IPS-15b (cell line): Measurements from ENCODE around the gene BMP8A.
"Not testable (repeated sequence)": the region's sequence is repeated elsewhere in the genome, so short reads cannot be mapped to it uniquely, and the experiment has no call there.

Experiments used
- H3K27me3 ChIP-seq: one replicate; pipeline ENCODE4 v1.6.1; 2013; ENCODE audit warnings: low read length; ENCODE audit not compliant: control insufficient read depth, insufficient read depth
- H3K36me3 ChIP-seq: one replicate; pipeline ENCODE4 v1.6.1; 2013; ENCODE audit warnings: low read length; ENCODE audit not compliant: control insufficient read depth, insufficient read depth
- H3K4me1 ChIP-seq: one replicate; pipeline ENCODE4 v1.6.1; 2013; ENCODE audit warnings: mild to moderate bottlenecking, low read length; ENCODE audit not compliant: control insufficient read depth, insufficient read depth
- H3K4me3 ChIP-seq: one replicate; pipeline ENCODE4 v1.5.1; 2013; ENCODE audit warnings: low read depth, low read length
- H3K9ac ChIP-seq: one replicate; pipeline ENCODE4 v1.6.1; 2013; ENCODE audit warnings: low read depth, mild to moderate bottlenecking, low read length
- H3K9me3 ChIP-seq: one replicate; pipeline ENCODE4 v1.6.1; 2013; ENCODE audit warnings: mild to moderate bottlenecking, low read length; ENCODE audit not compliant: control insufficient read depth, insufficient read depth

Gene BMP8A

DNA sequence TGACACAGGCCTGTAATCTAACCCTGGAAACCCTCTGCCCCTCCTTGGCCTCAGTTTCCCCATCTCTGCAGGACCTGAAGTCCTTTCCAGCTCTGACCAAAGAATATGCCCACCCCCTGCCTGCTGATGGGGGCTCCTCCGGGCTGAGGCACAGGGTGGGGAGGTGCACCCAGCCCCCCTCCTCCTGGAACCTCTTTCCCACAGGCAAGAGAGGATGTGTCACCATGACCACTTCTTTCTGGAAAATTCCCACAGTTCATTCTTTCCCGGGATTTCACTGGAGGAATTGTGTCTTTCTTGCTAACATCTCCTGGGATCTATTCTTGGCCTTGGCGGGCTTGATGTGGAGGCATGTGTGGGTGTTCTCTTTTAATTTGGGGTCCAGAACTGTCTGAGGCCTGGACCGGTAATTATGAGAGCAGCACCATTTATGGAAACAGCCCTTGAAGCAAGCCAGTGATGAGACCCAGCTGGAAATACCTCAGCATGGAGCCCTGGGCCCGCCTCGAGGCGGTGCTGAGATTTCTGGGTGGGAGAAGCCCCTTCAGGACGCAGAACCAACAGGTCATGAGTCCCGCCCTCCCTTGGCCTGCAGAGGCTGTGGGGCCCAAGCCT, 6.8 kb downstream of the BMP8A start:
- H3K9me3 ChIP-seq, H3K36me3 ChIP-seq, H3K4me3 ChIP-seq, H3K4me1 ChIP-seq, H3K9ac ChIP-seq: not testable (repeated sequence)
- peaks cover 15% of the 10 kb centered on the region for H3K27me3 ChIP-seq

DNA sequence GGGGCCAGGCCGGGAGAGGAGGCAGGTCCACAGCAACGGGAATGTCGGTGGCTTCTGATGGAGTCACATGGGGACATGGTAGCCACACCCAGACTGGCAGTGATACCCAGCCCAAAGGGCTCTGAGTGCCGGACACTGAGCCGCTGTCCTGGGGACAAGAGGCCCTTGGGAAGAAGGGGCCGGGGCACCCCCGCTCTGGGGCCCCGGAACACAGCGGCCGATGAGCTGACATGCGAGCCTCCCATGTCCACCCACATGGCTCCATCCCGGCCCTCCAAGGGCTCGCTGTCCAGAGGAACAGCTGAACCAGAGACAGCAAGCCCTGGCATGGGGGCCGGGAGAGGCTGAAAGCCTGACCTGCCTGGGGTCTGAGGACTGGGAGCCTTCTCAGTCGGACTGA, 7.4 kb downstream of the BMP8A start:
- not testable (repeated sequence) for H3K9ac ChIP-seq, H3K4me1 ChIP-seq, H3K36me3 ChIP-seq, H3K4me3 ChIP-seq, H3K27me3 ChIP-seq, H3K9me3 ChIP-seq

GRCh38 chr1:39499668-39500067, 8.2 kb downstream of the BMP8A start:
- Histone ChIP-seq H3K4me3 (no peak overlapping the region), H3K36me3 (no peaks in the 10 kb centered on the region), H3K9ac (no peak overlapping the region), H3K27me3 (peaks cover under 1% of the 10 kb centered on the region), H3K9me3 (no peaks in the 10 kb centered on the region), H3K4me1 (no peaks in the 10 kb centered on the region)

- Histone ChIP-seq H3K4me1 (no peaks in the 10 kb centered on the region), H3K36me3 (no peaks in the 10 kb centered on the region), H3K27me3 (no peaks in the 10 kb centered on the region), H3K9ac (no peak overlapping the region), H3K9me3 (no peaks in the 10 kb centered on the region), H3K4me3 (no peak overlapping the region)
Observed at GRCh38 chr1:39500862-39501389, 9.5 kb downstream of the BMP8A start.

DNA sequence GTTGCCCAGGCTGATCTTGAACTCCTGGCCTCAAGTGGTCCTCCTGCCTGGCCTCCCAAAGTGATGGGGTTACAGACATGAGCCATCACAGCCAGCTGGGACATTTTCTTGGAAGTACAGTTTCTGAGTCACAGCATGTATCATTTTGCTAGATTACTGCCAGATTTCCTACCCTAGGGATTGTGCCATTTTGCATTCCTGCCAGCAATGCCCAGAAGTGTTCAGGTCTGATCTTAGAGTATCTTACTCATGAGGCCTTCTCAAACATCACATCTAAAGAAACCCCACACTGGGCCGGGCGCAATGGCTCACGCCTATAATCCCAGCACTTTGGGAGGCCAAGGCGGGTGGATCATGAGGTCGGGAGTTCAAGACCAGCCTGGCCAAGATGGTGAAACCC, 10.2 kb downstream of the BMP8A start:
- Histone ChIP-seq H3K4me3 (no peak overlapping the region), H3K36me3 (no peaks in the 10 kb centered on the region), H3K4me1 (no peaks in the 10 kb centered on the region), H3K9ac (no peak overlapping the region), H3K27me3 (no peaks in the 10 kb centered on the region), H3K9me3 (no peaks in the 10 kb centered on the region)

DNA sequence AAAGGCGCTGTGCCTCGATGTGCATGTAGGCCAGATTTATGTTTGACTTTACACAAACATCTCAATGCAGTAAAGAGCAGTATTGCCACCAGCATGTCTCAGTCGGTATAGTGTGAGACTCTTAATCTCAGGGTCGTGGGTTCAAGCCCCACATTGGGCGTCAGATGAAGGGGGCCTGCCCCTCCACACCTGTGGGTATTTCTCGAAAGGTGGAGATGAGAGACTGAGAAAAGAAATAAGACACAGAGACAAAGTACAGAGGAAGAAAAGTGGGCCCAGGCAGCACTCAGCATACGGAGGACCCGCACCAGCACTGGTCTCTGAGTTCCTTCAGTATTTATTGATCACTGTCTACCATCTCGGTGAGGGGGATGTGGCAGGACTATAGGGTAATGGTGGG, 13.0 kb downstream of the BMP8A start:
- not testable (repeated sequence) for H3K4me3 ChIP-seq, H3K4me1 ChIP-seq, H3K9ac ChIP-seq, H3K9me3 ChIP-seq, H3K27me3 ChIP-seq, H3K36me3 ChIP-seq

- H3K27me3 ChIP-seq: peaks cover 2% of the 10 kb centered on the region
- H3K4me1 ChIP-seq: no peaks in the 10 kb centered on the region
- H3K9me3 ChIP-seq: no peaks in the 10 kb centered on the region
- no peak overlapping the region for H3K9ac ChIP-seq
- no peak overlapping the region for H3K4me3 ChIP-seq
- no peaks in the 10 kb centered on the region for H3K36me3 ChIP-seq
Observed at GRCh38 chr1:39505289-39505688, 13.9 kb downstream of the BMP8A start.

- H3K9ac ChIP-seq: no peak overlapping the region
- no peak overlapping the region for H3K4me3 ChIP-seq
- H3K9me3 ChIP-seq: no peaks in the 10 kb centered on the region
- H3K27me3 ChIP-seq: peaks cover 2% of the 10 kb centered on the region
- no peaks in the 10 kb centered on the region for H3K4me1 ChIP-seq
- no peaks in the 10 kb centered on the region for H3K36me3 ChIP-seq
Observed at GRCh38 chr1:39507230-39507928, 15.9 kb downstream of the BMP8A start.

GRCh38 chr1:39508266-39508665, 16.8 kb downstream of the BMP8A start:
- no peaks in the 10 kb centered on the region for H3K9me3 ChIP-seq
- no peaks in the 10 kb centered on the region for H3K4me1 ChIP-seq
- no peak overlapping the region for H3K4me3 ChIP-seq
- no peaks in the 10 kb centered on the region for H3K36me3 ChIP-seq
- no peak overlapping the region for H3K9ac ChIP-seq
- peaks cover 2% of the 10 kb centered on the region for H3K27me3 ChIP-seq

GRCh38 chr1:39508857-39509305, 17.4 kb downstream of the BMP8A start:
- Histone ChIP-seq H3K9me3 (no peaks in the 10 kb centered on the region), H3K27me3 (peaks cover 2% of the 10 kb centered on the region), H3K9ac (no peak overlapping the region), H3K4me1 (no peaks in the 10 kb centered on the region), H3K4me3 (no peak overlapping the region), H3K36me3 (no peaks in the 10 kb centered on the region)

DNA sequence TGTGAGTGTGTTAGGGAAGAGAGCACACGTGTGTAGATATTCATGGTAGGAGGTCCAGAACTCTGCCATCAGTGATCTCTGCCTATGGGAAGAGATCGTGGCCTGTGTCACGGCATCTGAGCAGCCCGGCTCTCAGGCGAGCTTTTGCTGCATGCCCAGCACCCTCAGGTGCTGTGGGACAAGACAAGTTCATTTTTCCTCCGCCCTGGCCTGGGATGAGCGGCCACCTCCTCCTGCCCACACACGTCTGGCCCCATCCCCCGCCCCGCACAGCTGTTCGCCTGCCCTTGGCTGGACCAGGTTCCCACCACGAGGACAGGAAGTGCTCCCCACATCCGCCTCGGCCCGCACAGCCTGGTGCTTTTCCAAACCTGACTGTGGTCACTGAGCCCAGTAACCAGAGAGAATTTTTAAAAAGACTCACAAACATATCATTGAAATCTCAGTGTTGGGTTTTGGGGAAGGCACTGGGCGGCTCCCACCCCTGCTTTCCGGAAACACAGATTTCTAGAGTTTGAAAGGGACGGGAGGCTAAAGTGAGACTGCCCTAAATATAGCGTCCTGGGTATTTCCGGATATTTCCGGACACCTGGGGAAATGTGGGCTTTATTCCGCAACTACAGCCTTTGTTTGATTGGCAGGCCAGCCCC, 18.0 kb downstream of the BMP8A start:
- Histone ChIP-seq H3K36me3 (no peaks in the 10 kb centered on the region), H3K4me3 (no peak overlapping the region), H3K27me3 (peaks cover 2% of the 10 kb centered on the region), H3K9me3 (no peaks in the 10 kb centered on the region), H3K4me1 (no peaks in the 10 kb centered on the region), H3K9ac (no peak overlapping the region)
